Heart left ventricle (tissue), 13 donors: Measurements from ENCODE around the gene SHKBP1.

Source experiments
- CTCF ChIP-seq, 12 donors: fragments of 200-600 bp; sonication (generic) in 4 of 12; IDR thresholded peaks; one replicate each; pipeline versions ENCODE4 v1.5.0 to v1.8.0; 2018 to 2022; ENCODE audit warnings: antibody characterized with exemption in 12 of 12, mild to moderate bottlenecking in 5 of 12
- POLR2A ChIP-seq, 2 donors: fragments of 450-650 bp; IDR thresholded peaks; one replicate each; pipeline ENCODE4 v1.6.1; 2017; ENCODE audit warnings: antibody characterized with exemption in 2 of 2, mild to moderate bottlenecking in 2 of 2, moderate library complexity in 2 of 2
- donor health status: ischemic (EF 13 %, LVEDD 7.1; RV severe dilation, severe dysfunction).
- donor health status: DM: no; HTN: yes; CAD: no.
- donor health status: DM: no; HTN: no; CAD: no.
- donor health status: ischemic (EF 25% LVEDD 6.9; RV normal size, moderate dysfunction).
- donor health status: ischemic (EF 25% LVEDD 5.7; RV mildly dilated, moderate dysfunction).
- donor health status: ischemic (EF 35%, LVEDD 5.7; RV mildly dilated, moderate dysfunction).
- donor health status: nonischemic (EF 11% LVEDD 7.7; RV severe dilation, severe dysfunction).
- donor health status: DM: yes; HTN: yes; CAD: no.
- donor health status: PGD.
- donor health status: ischemic (EF 29% LVEDD 5.4; RV normal size, mild dysfunction).
- donor health status: nonischemic (EF 23%, LVEDD 6.1; RV moderate dilation, normal function).

DNA sequence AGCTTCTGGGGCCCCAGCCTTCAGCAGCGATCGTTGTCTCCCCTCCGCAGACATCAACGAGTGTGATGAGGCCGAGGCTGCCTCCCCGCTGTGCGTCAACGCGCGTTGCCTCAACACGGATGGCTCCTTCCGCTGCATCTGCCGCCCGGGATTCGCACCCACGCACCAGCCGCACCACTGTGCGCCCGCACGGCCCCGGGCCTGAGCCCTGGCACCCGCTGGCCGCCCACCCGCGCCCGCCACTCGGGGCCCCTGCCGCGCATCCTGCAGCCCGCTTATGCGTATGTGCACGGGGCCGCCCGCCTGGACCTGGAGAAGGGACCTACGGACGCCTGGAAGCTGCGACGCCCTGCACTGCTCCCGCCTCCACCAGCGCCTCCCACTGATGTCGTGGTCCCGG lies 52.7 kb downstream of the SHKBP1 start:
- TF ChIP-seq CTCF (IDR thresholded peaks at IDR 0.05): no peak
- no peak for TF ChIP-seq POLR2A (IDR thresholded peaks at IDR 0.05)
